DMS153 treated with DMSO at 0.1 percent for 48 hours (cell line): Measurements from ENCODE around the gene CDK8.

ENCODE experiments used
- DNase-seq: peaks from one replicate; lab custom pipeline; 2025; ENCODE audit not compliant: unreplicated experiment; lab: John Stamatoyannopoulos, UW

The CDK8 gene

GRCh38 chr13:26253787-26254582 lies at the start of gene CDK8:
CDK8 (plus strand) TSS chr13:26254129; CDS start chr13:26254642, 513 bp downstream.
- peak; percentile 83 for DNase-seq

DNA sequence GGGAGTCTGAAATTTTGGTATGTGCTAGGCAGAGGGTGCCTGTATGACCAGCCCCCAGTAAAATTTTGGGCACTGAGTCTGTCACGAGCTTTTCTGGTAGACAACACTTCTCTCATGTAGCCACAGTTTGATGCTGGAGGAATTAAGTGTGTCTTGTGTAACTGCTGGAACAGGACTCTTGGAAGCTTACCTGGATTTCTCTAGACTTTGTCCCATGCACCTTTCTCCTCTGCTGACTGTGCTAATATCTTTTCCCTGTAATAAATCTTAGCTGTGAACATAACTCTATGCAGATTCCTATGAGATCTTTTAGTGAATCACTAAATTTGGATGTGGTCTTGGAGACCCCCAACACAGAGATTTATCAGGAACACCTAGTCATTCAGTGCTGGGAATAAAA lies 45.6 kb upstream of the CDK8 start:
- no peak for DNase-seq

GRCh38 chr13:26213345-26213744 lies 40.6 kb upstream of the CDK8 start:
- DNase-seq: no peak

- no peak for DNase-seq
These were observed 39.9 kb upstream of the CDK8 start for GRCh38 chr13:26213982-26214381.

GRCh38 chr13:26216042-26216441 lies 37.9 kb upstream of the CDK8 start:
- DNase-seq: no peak

DNA sequence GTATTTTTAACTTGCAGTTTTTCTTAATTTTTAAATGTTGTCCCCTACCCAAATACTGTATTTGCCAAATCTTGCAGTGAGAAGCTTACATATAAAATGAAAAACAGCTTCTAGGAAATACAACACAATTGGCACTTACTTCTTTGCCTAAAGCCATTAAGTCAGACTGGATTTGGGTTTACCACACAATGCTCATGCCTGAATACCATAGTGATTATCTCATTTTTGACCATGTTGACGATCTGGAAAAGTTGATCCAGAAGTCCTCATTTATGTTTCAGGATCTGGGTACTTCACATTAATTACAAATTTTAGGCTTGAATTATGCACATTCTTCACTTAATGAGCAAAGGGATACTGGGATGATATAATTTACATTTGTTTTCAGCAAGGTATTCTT lies 34.2 kb upstream of the CDK8 start:
- no peak for DNase-seq

DNA sequence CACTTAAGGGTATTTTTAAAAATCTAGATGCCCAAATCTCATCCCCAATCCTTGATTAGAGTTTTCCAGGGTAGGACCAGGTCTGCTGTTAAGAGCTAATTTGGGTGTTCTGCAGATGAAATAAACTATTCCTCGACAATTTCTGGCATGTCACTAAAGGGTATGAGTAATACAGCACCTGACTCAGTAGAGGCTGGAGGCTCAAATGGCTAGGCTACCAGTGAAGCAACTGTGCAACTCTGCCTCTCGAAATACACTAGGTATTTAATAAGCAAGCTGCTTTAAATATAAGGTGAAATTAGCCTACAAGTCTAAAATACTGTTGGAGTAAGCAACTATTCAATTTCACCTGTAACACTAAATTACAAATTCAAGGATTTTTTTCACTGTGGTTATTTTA lies 33.4 kb upstream of the CDK8 start:
- no peak for DNase-seq

GRCh38 chr13:26221399-26221720 lies 32.6 kb upstream of the CDK8 start:
- peak; percentile 66 for DNase-seq

DNA sequence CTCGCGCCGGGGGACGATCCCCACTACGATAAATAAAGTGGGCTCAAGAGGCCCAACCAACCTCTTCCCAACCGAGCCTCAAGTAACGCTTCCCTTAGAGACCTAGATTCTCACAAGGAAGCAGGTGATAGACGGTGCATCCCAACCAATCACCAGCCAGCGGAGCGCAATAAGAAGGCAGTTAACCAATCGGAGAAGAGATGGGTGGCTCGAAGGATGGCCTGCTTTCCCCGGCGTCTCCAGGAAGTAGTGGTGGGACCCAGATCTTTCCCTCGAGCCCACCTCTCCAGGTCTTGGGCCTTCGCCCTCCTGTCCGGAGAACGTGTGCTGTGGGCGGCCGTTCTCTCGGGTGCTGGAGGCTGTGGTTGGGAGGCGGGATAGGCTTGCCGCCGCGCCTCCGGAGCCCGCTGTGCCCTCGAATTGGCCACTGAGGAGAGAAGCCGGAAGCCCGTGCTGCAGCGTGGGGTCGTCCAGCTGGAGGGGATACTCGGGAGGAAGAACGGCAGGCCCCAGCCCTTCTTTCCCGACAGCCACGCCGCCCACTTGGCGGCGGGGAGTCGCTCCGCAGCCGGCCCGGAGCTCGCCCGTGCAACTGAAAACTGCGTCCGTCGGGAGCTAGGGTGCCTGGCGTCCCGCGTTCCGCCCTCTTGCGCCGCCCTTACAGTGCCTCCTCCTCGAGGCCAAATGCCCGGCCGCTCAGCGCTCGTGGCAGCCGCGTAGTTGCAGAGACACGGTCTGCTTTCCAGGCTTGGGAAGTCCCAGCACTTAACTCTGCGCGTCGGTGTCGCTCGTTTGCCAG lies 32.0 kb upstream of the CDK8 start, which contains the start of gene RNF6:
RNF6 (minus strand) TSS at position 594 of the 799 bp plus-strand sequence. CDS start 2,665 bp downstream, outside the sequence.
- peak; percentile 88 for DNase-seq

DNA sequence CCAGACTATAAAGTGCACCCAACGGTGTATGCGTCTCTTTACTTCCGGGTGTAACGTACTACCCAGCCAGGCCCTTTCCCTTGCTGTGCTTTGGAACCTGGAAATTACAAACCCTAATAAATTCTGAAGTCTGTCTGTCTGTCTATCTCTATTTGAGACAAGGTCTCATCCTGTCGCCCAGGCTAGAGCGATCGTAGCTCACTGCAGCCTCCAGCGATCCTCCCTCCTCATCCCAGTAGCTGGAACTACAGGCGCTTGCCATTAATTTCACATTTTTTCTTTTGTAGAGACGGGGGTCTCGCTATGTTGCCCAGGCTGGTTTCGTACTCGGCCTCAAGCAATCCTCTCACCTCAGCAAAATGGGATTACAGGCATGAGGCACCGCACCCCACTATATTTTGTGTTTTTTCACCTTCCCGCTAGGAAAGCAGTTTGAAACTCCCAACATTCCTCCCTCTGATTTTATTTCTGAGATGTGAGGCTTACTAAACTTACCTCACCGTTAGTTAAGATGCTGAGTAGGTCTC lies 31.3 kb upstream of the CDK8 start:
- peak; percentile 37 for DNase-seq

- no peak for DNase-seq
These were observed 27.9 kb upstream of the CDK8 start for GRCh38 chr13:26225896-26226617.

- DNase-seq: no peak
These were observed 26.6 kb upstream of the CDK8 start for GRCh38 chr13:26227166-26227971.

GRCh38 chr13:26228096-26228495 lies 25.8 kb upstream of the CDK8 start:
- DNase-seq: no peak

DNA sequence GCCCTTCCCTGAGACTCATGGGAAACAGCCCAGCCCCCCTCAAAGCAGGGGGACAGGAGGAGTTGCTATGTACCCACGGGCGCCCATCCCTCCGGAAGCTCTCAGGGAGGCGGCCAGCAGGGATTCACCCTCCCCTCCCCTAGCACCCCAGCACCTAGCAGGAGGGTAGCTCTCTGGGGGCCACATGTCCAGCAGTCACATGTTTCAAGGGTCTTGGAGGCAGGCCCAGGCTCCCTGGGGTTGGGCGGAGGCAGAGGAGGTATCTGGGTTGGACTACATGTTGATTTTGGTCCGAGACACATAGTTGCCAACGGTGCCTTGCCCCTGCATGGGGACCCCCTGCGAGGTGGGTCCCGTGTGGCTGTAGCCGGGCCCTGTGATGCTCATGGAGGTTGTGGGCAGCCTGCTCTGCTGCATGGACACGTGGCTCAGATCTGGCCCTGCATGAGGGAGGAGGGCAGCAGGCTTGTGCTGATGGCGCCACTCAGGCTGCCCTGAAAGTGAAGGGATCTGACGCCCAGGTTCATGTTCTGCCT lies 24.8 kb upstream of the CDK8 start:
- no peak for DNase-seq

GRCh38 chr13:26230703-26231102 lies 23.2 kb upstream of the CDK8 start:
- no peak for DNase-seq

GRCh38 chr13:26236296-26236695 lies 17.6 kb upstream of the CDK8 start:
- no peak for DNase-seq

DNA sequence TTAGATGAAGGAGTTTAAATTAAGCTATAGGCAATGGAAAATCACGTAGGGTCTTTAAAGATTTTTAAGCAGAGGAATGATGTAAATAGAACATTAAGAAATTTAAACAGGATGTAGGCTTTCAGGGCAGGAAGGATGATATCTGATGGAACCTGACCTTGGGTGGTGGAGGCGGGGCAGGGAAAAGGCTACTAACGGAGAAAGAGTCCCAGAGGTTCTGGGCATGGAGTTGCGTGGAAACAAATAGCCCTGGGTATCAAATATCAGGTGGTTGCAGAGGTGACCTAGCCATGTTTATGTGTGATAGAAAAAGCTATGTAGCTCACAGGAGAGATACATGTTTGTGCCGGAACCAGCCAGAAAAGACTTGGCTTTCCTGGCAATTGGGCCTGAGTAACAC lies 7.8 kb upstream of the CDK8 start:
- DNase-seq: no peak

DNA sequence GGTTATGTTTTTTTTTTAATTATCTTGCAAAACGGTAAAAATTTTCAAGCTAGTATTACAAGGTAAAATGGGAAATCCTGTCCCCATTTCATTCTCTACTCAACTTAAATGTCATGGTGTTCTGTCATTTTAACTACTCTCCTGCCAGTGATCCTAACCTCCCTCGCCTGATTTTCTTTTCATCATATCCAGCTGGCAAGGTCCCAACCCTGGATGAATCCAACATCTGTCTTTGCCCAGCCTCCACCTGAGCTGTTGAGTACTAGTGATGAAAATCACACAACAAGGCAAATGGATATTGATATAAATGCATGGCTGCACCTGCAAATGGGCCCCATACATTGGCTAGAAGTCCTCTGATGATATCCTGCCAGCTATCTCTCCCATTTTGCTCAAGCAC lies 6.9 kb upstream of the CDK8 start:
- DNase-seq: no peak

- no peak for DNase-seq
These were observed 6.3 kb upstream of the CDK8 start for GRCh38 chr13:26247608-26248007.

DNA sequence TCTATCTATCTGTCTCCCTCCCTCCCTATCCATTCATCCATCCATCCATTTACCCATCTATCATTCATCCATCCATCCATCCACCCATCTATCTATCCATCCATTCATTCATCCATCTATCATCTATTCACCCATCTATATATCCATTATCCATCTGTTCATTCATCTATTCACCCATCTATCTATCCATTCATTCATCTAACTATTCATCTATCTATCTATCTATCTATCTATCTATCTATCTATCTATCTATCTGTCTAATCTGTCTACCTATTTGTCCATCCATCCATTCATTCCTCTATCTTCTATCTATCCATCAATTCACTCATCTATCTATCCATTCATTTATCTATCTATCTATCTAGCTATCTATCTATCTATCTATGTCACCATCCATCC lies 4.4 kb upstream of the CDK8 start:
- no peak for DNase-seq
